ENCODE results near the gene ATOH8.

The ATOH8 gene

GRCh38 chr2:85755122-85756027 is 1.6 kb downstream of the ATOH8 start:
- DNase-seq: no peak

- no peak for DNase-seq
Observed at GRCh38 chr2:85756195-85756594, 2.4 kb downstream of the ATOH8 start.

GRCh38 chr2:85756822-85757435 is 3.1 kb downstream of the ATOH8 start:
- DNase-seq: no peak

- DNase-seq: no peak
Observed at GRCh38 chr2:85757860-85758259, 4.1 kb downstream of the ATOH8 start.

- DNase-seq: no peak
Observed at GRCh38 chr2:85758361-85759256, 4.8 kb downstream of the ATOH8 start.

GRCh38 chr2:85759257-85759613 is 5.4 kb downstream of the ATOH8 start:
- DNase-seq: no peak

- DNase-seq: no peak
Observed at GRCh38 chr2:85760371-85760770, 6.6 kb downstream of the ATOH8 start.

- no peak for DNase-seq
Observed at GRCh38 chr2:85760872-85761271, 7.1 kb downstream of the ATOH8 start.

- DNase-seq: no peak
Observed at GRCh38 chr2:85761512-85761944, 7.7 kb downstream of the ATOH8 start.

- no peak for DNase-seq
Observed at GRCh38 chr2:85761946-85762345, 8.2 kb downstream of the ATOH8 start.

GRCh38 chr2:85763132-85763531 is 9.3 kb downstream of the ATOH8 start:
- DNase-seq: no peak

GRCh38 chr2:85763831-85764230 is 10.0 kb downstream of the ATOH8 start:
- DNase-seq: no peak

GRCh38 chr2:85765081-85765731 is 11.4 kb downstream of the ATOH8 start:
- no peak for DNase-seq

- no peak for DNase-seq
Observed at GRCh38 chr2:85766229-85766628, 12.4 kb downstream of the ATOH8 start.

- no peak for DNase-seq
Observed at GRCh38 chr2:85767803-85768665, 14.2 kb downstream of the ATOH8 start.

GRCh38 chr2:85768713-85769112 is 14.9 kb downstream of the ATOH8 start:
- no peak for DNase-seq

- DNase-seq: no peak
Observed at GRCh38 chr2:85769236-85769982, 15.6 kb downstream of the ATOH8 start.

GRCh38 chr2:85769983-85770362 is 16.2 kb downstream of the ATOH8 start:
- no peak for DNase-seq

- no peak for DNase-seq
Observed at GRCh38 chr2:85770369-85770768, 16.6 kb downstream of the ATOH8 start.

GRCh38 chr2:85770786-85771409 is 17.1 kb downstream of the ATOH8 start:
- no peak for DNase-seq

- no peak for DNase-seq
Observed at GRCh38 chr2:85771486-85771885, 17.7 kb downstream of the ATOH8 start.

Data from kidney glomerular epithelial cell (primary cell).